HuH-7 (cell line): ENCODE data around the gene LDHB.
"Not testable (repeated sequence)": the region's sequence is repeated elsewhere in the genome, so short reads cannot be mapped to it uniquely, and the experiment has no call there.

Source experiments
- DNase-seq: peaks from one replicate; pipeline ENCODE4 v3.0.0; 2011; ENCODE audit warnings: low spot score

The LDHB gene

GRCh38 chr12:21661396-21662093 lies 3.9 kb upstream of the LDHB start:
- not testable (repeated sequence) for DNase-seq

GRCh38 chr12:21659383-21659782 lies 1.7 kb upstream of the LDHB start:
- DNase-seq: peak; percentile 45

- no peak for DNase-seq
Observed at GRCh38 chr12:21656905-21657325, 727 bp downstream of the LDHB start.

- no peak for DNase-seq
Observed at GRCh38 chr12:21655591-21655990, 2.1 kb downstream of the LDHB start.

GRCh38 chr12:21651821-21652220 lies 5.8 kb downstream of the LDHB start:
- no peak for DNase-seq

GRCh38 chr12:21650997-21651396 lies 6.6 kb downstream of the LDHB start:
- no peak for DNase-seq

GRCh38 chr12:21649034-21649433 lies 8.6 kb downstream of the LDHB start:
- no peak for DNase-seq

- no peak for DNase-seq
Observed at GRCh38 chr12:21648378-21648777, 9.3 kb downstream of the LDHB start.

GRCh38 chr12:21647179-21647578 lies 10.5 kb downstream of the LDHB start:
- DNase-seq: no peak

- DNase-seq: not testable (repeated sequence)
Observed at GRCh38 chr12:21645041-21645500, 12.6 kb downstream of the LDHB start.

- DNase-seq: no peak
Observed at GRCh38 chr12:21644516-21644915, 13.1 kb downstream of the LDHB start.

- DNase-seq: no peak
Observed at GRCh38 chr12:21643758-21644157, 13.9 kb downstream of the LDHB start.

GRCh38 chr12:21642707-21643389 lies 14.8 kb downstream of the LDHB start:
- no peak for DNase-seq

- no peak for DNase-seq
Observed at GRCh38 chr12:21638054-21638891, 19.4 kb downstream of the LDHB start.

- DNase-seq: no peak
Observed at GRCh38 chr12:21634245-21634644, 23.4 kb downstream of the LDHB start.

- DNase-seq: no peak
Observed at GRCh38 chr12:21631367-21631766, 26.3 kb downstream of the LDHB start.

- no peak for DNase-seq
Observed at GRCh38 chr12:21627924-21628323, 29.7 kb downstream of the LDHB start.

- no peak for DNase-seq
Observed at GRCh38 chr12:21618566-21618965, 39.1 kb downstream of the LDHB start.

- DNase-seq: no peak
Observed at GRCh38 chr12:21617030-21617429, 40.6 kb downstream of the LDHB start.

GRCh38 chr12:21615431-21615830 lies 42.2 kb downstream of the LDHB start:
- no peak for DNase-seq

GRCh38 chr12:21614506-21614905 lies 43.1 kb downstream of the LDHB start:
- DNase-seq: no peak

- DNase-seq: peak; percentile 62
Observed at GRCh38 chr12:21613931-21614330, 43.7 kb downstream of the LDHB start.

GRCh38 chr12:21608196-21608595 lies 49.4 kb downstream of the LDHB start:
- DNase-seq: no peak
